HEK293 (cell line): ENCODE data around the gene DPYD.

Experiments
- ZNF133 ChIP-seq: fragments of 450-650 bp; formaldehyde crosslinking; IDR thresholded peaks from 2 replicates; pipeline ENCODE4 v1.5.1; 2016; ENCODE audit warnings: missing biosample characterization, missing genetic modification characterization
- ZNF302 ChIP-seq: fragments of 450-650 bp; formaldehyde crosslinking; IDR thresholded peaks from 2 replicates; pipeline ENCODE4 v1.5.1; 2016; ENCODE audit warnings: missing biosample characterization, missing genetic modification characterization, low read depth
- TF ChIP-seq, protein P1 (sequence below): fragments of 450-650 bp; formaldehyde crosslinking; IDR thresholded peaks from 2 replicates; pipeline ENCODE4 v1.5.1; 2016; ENCODE audit warnings: missing biosample characterization, missing genetic modification characterization
- TF ChIP-seq, protein P2 (sequence below): fragments of 450-650 bp; formaldehyde crosslinking; IDR thresholded peaks from 2 replicates; pipeline ENCODE4 v1.5.1; 2016; ENCODE audit warnings: missing biosample characterization, missing genetic modification characterization

DNA sequence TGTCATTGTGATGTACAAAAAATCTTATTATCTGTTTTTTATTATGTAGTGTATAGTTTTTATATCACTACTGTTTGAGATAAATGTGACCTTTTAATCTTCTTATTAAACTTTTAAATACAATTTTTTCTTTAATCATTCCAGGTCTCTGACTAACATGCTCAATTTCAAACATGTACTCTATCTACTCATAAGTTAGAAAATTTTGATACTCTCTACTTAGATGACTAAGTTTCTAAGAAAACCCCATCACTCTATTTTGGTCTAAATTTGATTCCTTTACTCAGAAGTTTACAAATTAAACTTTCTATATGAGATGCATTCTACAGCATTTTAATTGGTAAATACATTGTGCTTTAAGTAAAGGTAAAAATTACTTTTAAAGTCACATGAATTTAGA is 655.2 kb downstream of the DPYD start:
- TF ChIP-seq ZNF302, result no peak
- TF ChIP-seq ZNF133 (tag by site-specific recombination), result no peak
- TF ChIP-seq, protein P1, sequence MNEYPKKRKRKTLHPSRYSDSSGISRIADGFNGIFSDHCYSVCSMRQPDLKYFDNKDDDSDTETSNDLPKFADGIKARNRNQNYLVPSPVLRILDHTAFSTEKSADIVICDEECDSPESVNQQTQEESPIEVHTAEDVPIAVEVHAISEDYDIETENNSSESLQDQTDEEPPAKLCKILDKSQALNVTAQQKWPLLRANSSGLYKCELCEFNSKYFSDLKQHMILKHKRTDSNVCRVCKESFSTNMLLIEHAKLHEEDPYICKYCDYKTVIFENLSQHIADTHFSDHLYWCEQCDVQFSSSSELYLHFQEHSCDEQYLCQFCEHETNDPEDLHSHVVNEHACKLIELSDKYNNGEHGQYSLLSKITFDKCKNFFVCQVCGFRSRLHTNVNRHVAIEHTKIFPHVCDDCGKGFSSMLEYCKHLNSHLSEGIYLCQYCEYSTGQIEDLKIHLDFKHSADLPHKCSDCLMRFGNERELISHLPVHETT (tag by site-specific recombination), result no peak
- TF ChIP-seq, protein P2, sequence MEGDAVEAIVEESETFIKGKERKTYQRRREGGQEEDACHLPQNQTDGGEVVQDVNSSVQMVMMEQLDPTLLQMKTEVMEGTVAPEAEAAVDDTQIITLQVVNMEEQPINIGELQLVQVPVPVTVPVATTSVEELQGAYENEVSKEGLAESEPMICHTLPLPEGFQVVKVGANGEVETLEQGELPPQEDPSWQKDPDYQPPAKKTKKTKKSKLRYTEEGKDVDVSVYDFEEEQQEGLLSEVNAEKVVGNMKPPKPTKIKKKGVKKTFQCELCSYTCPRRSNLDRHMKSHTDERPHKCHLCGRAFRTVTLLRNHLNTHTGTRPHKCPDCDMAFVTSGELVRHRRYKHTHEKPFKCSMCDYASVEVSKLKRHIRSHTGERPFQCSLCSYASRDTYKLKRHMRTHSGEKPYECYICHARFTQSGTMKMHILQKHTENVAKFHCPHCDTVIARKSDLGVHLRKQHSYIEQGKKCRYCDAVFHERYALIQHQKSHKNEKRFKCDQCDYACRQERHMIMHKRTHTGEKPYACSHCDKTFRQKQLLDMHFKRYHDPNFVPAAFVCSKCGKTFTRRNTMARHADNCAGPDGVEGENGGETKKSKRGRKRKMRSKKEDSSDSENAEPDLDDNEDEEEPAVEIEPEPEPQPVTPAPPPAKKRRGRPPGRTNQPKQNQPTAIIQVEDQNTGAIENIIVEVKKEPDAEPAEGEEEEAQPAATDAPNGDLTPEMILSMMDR (tag by site-specific recombination), result no peak
